ENCODE results near the gene TMEM242.

TMEM242 gene

DNA sequence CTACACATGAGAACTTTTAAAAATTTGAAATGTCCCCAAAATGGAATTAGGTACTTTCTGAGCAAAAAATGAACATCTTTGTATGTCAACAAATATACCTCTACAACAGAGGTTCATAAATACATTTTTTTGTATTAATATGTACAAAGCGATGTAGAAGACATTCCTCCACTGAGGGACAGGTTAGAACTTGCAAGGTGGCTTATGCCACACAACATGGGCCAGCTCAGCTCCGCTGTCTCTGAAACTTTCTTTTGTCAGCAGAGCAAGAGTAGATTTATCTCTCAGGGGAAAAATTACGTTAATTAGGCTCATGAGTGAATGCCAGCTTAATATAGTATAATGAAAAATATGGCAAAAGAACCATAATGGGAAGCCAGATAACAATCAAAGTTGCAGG, 10.6 kb upstream of the TMEM242 start:
- no peak overlapping the region for H3K4me3 ChIP-seq (ENCODE audit: low read depth, low read length)
- TF ChIP-seq, protein P1, sequence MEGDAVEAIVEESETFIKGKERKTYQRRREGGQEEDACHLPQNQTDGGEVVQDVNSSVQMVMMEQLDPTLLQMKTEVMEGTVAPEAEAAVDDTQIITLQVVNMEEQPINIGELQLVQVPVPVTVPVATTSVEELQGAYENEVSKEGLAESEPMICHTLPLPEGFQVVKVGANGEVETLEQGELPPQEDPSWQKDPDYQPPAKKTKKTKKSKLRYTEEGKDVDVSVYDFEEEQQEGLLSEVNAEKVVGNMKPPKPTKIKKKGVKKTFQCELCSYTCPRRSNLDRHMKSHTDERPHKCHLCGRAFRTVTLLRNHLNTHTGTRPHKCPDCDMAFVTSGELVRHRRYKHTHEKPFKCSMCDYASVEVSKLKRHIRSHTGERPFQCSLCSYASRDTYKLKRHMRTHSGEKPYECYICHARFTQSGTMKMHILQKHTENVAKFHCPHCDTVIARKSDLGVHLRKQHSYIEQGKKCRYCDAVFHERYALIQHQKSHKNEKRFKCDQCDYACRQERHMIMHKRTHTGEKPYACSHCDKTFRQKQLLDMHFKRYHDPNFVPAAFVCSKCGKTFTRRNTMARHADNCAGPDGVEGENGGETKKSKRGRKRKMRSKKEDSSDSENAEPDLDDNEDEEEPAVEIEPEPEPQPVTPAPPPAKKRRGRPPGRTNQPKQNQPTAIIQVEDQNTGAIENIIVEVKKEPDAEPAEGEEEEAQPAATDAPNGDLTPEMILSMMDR (conservative IDR thresholded peaks at IDR 0.05; ENCODE audit: low read depth, low read length): no peak
- DNase-seq (ENCODE audit: low read depth): no peak

DNA sequence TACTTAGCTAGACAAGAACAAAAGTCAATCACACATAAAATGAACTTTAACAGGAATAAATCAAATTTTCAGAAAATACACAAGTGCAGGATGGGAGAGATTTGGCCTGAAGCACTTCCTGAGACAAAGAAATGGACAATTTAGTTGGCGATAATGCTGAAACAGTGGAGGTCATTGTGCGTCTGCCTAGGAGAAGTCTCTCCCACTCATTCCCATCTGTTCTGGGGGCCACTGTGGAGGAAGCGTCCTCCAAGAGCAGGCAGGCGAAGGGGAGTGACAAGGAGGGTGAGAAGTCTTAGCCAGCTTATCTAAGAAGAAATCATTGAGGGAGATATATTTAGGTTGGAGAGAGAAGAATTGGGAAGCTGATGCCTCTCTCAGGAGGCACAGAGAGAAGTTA, 10.2 kb upstream of the TMEM242 start:
- H3K4me3 ChIP-seq (ENCODE audit: low read depth, low read length): no peak overlapping the region
- TF ChIP-seq, protein P1 (conservative IDR thresholded peaks at IDR 0.05; ENCODE audit: low read depth, low read length): no peak
- DNase-seq (ENCODE audit: low read depth): no peak

DNA sequence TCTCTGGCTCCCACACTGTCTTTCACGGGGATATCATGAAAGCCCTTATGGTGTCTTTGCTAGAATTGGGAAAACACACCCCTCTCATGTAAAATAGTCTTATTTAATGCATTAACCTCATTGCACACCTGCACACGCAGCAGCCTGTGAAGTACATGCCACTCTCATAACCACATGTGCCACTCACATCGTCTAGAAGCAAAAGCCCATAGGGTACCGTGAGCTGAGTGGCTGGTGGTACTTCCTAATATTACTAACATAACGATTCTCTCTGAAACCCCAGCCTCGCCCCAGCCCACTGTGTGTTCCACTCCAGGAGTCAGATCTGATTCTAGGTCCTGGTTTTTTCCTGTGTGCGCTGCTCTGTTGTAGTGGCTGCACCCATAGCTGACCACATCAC, 9.5 kb upstream of the TMEM242 start:
- TF ChIP-seq, protein P1 (conservative IDR thresholded peaks at IDR 0.05; ENCODE audit: low read depth, low read length): no peak
- no peak overlapping the region for H3K4me3 ChIP-seq (ENCODE audit: low read depth, low read length)
- no peak for DNase-seq (ENCODE audit: low read depth)

DNA sequence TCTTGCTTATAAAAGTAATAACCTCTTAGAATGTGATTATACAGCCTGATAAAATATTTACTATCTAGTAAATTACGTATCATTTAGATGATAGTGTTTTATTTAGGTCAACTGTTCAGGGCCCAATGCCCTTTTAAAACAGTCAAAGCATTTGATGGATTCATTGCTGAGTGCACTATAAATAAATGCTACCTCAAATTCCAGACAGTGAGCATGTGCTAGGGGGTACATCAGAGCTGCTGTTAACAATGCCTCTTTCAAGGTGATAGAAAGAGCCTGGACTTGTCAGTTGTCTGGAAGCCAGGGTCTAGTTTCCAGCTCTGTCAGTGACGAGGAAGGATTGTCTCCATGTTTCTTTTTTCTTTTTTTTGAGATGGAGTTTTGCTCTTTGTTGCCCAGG, 7.5 kb upstream of the TMEM242 start:
- no peak for DNase-seq (ENCODE audit: low read depth)
- TF ChIP-seq, protein P1 (conservative IDR thresholded peaks at IDR 0.05; ENCODE audit: low read depth, low read length): no peak
- no peak overlapping the region for H3K4me3 ChIP-seq (ENCODE audit: low read depth, low read length)

DNA sequence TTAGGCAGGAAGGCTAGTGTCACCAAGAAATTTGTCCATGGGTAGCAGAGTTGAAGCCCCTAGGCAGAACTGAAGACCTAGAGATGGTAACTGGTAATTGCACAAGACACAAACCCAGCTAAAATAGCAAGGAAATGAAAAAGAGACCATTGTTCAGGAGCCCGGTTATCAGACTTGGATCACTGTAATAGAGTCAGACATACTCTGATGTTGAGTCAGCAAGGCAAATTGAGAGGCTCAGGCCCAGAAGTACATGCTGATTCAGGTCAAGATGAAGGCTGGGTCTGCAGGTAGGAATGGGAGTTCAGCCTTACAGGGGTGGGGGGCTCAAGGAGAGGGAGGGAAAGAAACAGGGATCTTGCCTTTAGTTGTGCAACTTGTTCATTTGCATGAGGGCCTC, 6.5 kb upstream of the TMEM242 start:
- peak; percentile 46 for DNase-seq (ENCODE audit: low read depth)
- TF ChIP-seq, protein P1 (conservative IDR thresholded peaks at IDR 0.05; ENCODE audit: low read depth, low read length): no peak
- no peak overlapping the region for H3K4me3 ChIP-seq (ENCODE audit: low read depth, low read length)

DNA sequence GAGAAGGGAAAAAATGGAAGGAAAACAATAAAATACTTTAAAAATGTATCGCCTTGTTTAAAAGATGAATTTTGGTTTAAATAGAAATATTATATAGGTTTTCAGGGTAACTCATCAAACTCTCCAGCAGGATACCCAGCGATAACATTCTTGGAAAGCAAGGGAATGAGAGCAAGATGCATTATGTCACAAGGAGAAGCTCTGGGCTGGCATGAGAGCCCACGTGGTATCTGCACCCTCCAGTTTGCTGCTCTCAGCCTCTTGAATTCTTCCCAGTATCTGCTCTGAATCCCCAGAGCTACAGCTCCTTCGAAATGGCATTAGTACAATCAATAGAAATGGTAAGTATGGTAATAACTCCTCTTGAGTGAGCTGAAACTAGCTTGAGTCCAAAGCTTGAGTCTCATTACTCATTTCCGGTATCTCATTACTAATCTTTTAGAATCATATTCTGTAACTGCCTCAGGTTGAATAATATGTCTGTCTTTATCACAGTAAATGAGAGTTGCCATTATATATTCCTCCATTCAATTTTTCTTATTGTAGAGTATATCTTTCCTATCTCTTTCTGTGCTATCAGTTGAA, 4.9 kb upstream of the TMEM242 start:
- peak; percentile 29 for DNase-seq (ENCODE audit: low read depth)
- TF ChIP-seq, protein P1 (conservative IDR thresholded peaks at IDR 0.05; ENCODE audit: low read depth, low read length): no peak

DNA sequence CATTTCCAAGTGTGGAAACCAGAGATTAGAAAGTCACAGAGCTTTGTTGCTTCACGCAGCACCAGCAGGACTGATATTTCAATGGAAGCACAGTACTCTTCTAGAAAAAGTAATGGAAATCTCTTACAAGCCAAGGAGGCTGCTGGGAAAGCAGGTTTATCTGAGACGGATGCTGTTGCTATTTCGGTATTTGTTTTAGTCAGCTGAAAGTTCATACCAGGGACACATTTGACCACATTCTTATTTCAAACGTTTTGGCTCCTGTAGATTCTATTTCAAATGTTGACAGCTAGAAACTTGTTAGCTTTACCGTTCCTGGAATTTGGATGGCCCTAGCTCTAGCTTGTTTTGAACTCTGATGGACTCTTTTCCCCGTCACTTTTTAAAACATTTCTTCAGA, 3.7 kb upstream of the TMEM242 start:
- TF ChIP-seq, protein P1 (conservative IDR thresholded peaks at IDR 0.05; ENCODE audit: low read depth, low read length): no peak
- no peak overlapping the region for H3K4me3 ChIP-seq (ENCODE audit: low read depth, low read length)
- peak; percentile 89 for DNase-seq (ENCODE audit: low read depth)

More for the DNA sequence above, 4.9 kb upstream of the TMEM242 start:
- no peak overlapping the region for H3K4me3 ChIP-seq (ENCODE audit: low read depth, low read length)

Data from choroid plexus epithelial cell (primary cell).